RPMI7951 (cell line): ENCODE measurements around the gene PCDHGB4. TPM values are rescaled to one million over a fixed set of nuclear protein-coding genes. Genes with fewer than 3 reads are reported as not detected.
A peak's percentile ranks its signal among the peaks of the same experiment; 100 is the strongest.
"Not testable (repeated sequence)": the region's sequence is repeated elsewhere in the genome, so short reads cannot be mapped to it uniquely, and the experiment has no call there.

ENCODE experiments used
- DNase-seq: peaks from one replicate; pipeline ENCODE4 v3.0.0-alpha.2; 2012; ENCODE audit warnings: low read depth
- total RNA-seq: library from RNA; depleted of rRNA; stranded (reverse); fragments of >200 nt; shearing (Covaris generic); gene quantifications from 2 replicates; pipeline ENCODE4 v1.2.3, GENCODE V29; 2014; rRNA removed

PCDHGB4 gene
- total RNA-seq: 12.0 and 12.7 TPM in 2 replicates

DNA sequence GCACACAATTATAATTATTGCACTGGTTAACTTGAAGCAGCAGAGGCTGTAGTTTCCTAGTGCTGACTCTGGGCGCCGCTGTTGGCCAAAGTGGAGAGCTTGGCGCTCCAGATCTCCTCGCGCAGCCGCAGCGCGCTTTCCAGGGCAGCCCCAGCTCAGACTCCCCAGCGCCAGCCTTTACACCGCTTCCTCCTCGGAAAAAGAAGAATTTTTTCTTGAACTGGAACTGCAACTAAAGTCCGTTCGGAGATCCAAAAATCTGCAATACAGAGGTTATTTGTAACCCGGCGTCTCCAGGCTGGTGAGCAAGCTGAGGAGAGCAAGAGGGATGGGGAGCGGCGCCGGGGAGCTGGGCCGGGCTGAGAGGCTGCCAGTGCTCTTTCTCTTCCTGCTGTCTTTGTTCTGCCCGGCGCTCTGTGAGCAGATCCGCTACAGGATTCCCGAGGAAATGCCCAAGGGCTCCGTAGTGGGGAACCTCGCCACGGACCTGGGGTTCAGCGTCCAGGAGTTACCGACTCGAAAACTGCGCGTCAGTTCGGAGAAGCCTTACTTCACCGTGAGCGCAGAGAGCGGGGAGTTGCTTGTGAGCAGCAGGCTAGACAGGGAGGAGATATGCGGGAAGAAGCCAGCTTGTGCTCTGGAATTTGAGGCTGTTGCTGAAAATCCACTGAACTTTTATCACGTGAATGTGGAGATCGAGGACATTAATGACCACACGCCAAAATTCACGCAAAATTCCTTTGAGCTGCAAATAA, at the start of gene PCDHGB4:
Gene PCDHGB4, plus strand, starts transcription at position 142 of the 755 bp plus-strand sequence. Its CDS starts 187 bp downstream, at position 329.
- DNase-seq: peak; percentile 58

- DNase-seq: peak; percentile 72
Observed at GRCh38 chr5:141338538-141339306, 48.8 kb upstream of the PCDHGB4 start, which contains the start of gene PCDHGA2. PCDHGA2 (plus strand) TSS chr5:141338760.

GRCh38 chr5:141340781-141341354, 46.6 kb upstream of the PCDHGB4 start:
- not testable (repeated sequence) for DNase-seq

GRCh38 chr5:141342773-141343172, 44.7 kb upstream of the PCDHGB4 start:
- no peak for DNase-seq

GRCh38 chr5:141343242-141343952, 44.1 kb upstream of the PCDHGB4 start, which contains the start of gene PCDHGA3:
PCDHGA3 (plus strand) TSS chr5:141343829; CDS start chr5:141344034, 205 bp downstream.
- DNase-seq: no peak

GRCh38 chr5:141343953-141344463, 43.5 kb upstream of the PCDHGB4 start:
- DNase-seq: no peak

GRCh38 chr5:141345327-141345726, 42.2 kb upstream of the PCDHGB4 start:
- no peak for DNase-seq

- DNase-seq: not testable (repeated sequence)
Observed at GRCh38 chr5:141346017-141346416, 41.5 kb upstream of the PCDHGB4 start.

GRCh38 chr5:141349917-141350619, 37.4 kb upstream of the PCDHGB4 start, which contains the start of gene PCDHGB1:
PCDHGB1 (plus strand) TSS chr5:141350099; CDS start chr5:141350261, 162 bp downstream.
- peak; percentile 86 for DNase-seq

DNA sequence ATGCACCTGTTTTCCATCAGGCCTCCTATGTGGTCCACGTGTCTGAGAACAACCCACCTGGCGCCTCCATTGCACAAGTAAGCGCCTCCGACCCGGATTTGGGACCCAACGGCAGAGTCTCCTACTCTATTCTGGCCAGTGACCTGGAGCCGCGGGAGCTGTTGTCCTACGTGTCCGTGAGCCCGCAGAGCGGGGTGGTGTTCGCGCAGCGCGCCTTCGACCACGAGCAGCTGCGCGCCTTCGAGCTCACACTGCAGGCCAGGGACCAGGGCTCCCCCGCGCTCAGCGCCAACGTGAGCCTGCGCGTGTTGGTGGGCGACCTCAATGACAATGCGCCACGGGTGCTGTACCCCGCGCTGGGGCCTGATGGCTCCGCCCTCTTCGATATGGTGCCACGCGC, 35.9 kb upstream of the PCDHGB4 start:
- DNase-seq: no peak

DNA sequence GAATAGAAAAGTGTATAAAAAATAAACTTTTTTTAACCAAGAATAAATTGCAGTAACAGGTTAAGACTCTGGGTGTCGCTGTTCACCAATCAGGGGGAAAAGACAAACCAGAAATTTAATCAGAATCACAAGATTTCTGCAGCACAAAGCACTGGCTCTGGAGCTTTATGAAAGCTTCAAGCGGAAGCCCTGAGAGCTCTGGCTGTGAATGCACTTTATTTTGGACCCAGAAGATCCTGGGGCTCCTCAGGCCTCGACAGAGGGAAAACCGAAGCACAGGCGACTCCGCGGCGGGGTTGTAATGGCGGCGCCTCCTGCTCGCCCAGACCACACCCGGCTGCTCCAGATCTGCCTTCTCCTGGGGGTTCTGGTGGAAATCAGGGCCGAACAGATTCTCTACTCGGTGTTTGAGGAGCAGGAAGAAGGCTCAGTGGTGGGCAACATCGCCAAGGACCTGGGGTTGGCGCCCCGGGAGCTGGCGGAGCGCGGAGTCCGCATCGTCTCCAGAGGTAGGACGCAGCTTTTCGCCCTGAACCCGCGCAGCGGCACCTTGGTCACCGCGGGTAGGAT, 32.5 kb upstream of the PCDHGB4 start, which contains the start of gene PCDHGA4:
Gene PCDHGA4, plus strand, starts transcription at position 122 of the 570 bp plus-strand sequence. Its CDS starts 87 bp downstream, at position 209.
- DNase-seq: no peak

GRCh38 chr5:141355641-141356040, 31.9 kb upstream of the PCDHGB4 start:
- no peak for DNase-seq

GRCh38 chr5:141356133-141356532, 31.4 kb upstream of the PCDHGB4 start:
- no peak for DNase-seq

DNA sequence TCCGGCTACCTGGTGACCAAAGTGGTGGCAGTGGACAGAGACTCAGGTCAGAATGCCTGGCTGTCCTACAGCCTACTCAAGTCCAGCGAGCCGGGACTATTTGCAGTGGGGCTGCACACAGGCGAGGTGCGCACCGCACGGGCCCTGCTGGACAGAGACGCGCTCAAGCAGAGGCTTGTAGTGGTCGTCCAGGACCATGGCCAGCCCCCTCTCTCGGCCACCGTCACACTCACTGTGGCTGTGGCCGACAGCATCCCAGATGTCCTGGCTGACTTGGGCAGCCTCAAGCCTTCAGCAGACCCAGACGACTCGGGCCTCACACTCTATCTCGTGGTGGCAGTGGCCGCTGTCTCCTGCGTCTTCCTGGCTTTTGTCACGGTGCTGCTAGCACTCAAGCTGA, 30.5 kb upstream of the PCDHGB4 start:
- DNase-seq: no peak

GRCh38 chr5:141359790-141360426, 27.6 kb upstream of the PCDHGB4 start, which contains the start of gene PCDHGB2:
PCDHGB2 (plus strand) TSS chr5:141359994; CDS start chr5:141360136, 142 bp downstream.
- DNase-seq: peak; percentile 74

DNA sequence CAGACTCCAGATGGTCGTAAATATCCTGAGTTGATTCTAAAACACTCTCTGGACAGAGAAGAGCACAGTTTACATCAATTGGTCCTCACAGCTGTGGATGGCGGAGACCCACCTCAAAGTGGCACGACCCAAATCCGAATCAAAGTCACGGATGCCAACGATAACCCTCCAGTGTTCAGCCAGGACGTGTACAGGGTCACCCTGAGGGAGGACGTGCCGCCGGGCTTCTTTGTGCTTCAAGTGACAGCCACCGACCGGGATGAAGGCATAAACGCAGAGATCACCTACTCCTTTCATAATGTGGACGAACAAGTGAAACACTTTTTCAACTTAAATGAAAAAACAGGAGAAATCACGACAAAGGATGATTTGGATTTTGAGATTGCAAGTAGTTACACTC, 26.8 kb upstream of the PCDHGB4 start:
- DNase-seq: no peak

DNA sequence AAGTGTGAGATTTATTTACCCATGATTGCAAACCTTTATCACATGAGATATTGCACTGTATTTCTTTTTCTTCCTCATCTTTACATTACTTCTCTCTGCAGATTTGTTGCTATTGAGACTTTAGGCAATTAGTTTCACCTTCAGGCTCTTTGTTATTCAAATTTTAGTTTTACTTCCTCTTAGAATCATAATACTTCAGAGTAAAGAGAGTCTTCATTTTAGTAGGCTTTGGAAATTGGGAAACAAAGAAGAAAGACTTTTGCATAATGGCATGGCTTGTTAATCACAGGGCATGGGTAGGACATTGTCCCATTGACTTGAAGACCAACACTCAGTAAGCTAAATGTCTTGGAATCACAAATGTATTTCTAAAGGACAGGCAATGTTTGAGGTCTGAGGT, 24.8 kb upstream of the PCDHGB4 start:
- DNase-seq: no peak

DNA sequence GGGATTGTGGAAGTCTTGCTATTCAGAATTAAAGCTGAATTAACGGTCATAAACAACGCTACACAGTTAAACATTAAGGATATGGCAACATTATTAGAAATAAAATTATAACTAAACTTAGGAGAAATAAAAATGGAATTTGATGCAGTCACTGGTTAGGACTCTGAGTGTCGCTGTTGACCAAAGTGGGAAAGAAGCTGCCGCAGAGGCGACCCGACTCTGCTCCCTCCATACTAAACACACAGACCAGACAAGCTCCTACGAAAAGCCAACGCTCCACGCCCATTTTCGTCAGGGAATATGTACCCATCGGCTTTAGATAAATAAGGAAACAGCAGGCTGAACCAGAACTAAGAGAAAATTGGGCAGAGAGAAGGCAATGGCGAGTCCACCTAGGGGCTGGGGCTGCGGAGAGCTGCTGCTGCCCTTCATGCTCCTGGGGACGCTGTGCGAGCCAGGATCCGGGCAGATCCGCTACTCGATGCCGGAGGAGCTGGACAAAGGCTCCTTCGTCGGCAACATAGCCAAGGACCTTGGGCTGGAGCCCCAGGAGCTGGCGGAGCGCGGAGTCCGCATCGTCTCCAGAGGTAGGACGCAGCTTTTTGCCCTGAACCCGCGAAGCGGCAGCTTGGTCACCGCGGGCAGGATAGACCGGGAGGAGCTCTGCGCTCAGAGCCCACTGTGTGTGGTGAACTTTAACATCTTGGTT, 23.4 kb upstream of the PCDHGB4 start, which contains the start of gene PCDHGA5:
Gene PCDHGA5, plus strand, starts transcription at position 211 of the 709 bp plus-strand sequence. Its CDS starts 169 bp downstream, at position 380.
- DNase-seq: peak; percentile 42
